Vagina (tissue), 2 donors: ENCODE data around the gene PSMB10.

Source experiments
- POLR2A ChIP-seq, 2 donors: fragments of 450-650 bp; IDR thresholded peaks; one replicate each; pipeline ENCODE4 v1.6.1; 2017; ENCODE audit warnings: antibody characterized with exemption in 2 of 2, mild to moderate bottlenecking in 2 of 2, moderate library complexity in 2 of 2
- POLR2AphosphoS5 ChIP-seq, 2 donors: sonication (generic); formaldehyde crosslinking; IDR thresholded peaks; one replicate each; pipeline ENCODE4 v1.9.0; 2017; ENCODE audit warnings: antibody characterized with exemption in 2 of 2, mild to moderate bottlenecking in 2 of 2, low read depth in 1 of 2; ENCODE audit not compliant: insufficient read depth in 1 of 2
- TF ChIP-seq, protein P1 (sequence below), 3 experiments: fragments of 450-650 bp in 2 of 3; fragments of 200-600 bp in 1 of 3; sonication (generic) in 1 of 3; IDR thresholded peaks; one replicate each; pipeline ENCODE4 v1.5.1; 2017 to 2019; ENCODE audit warnings: antibody characterized with exemption in 3 of 3, mild to moderate bottlenecking in 2 of 3, moderate library complexity in 2 of 3

DNA sequence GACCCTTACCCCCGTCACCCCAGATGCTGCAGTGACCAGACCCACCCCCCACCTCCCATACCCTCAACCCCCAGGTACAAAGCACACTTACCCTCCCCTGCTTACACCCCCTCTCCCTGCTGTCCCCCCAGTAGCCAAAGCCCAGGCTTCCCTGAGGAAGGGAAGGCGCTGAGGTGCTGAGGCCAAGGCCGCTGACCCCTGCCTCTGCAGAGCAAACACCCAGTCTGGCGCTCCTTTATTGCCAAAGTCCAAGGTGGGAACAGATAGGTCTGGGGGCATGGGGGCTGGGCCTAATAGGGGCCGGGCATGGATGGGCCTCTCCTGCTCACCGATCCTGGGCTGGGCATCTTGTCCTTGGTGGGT is 6.6 kb upstream of the PSMB10 start:
- TF ChIP-seq, protein P1, sequence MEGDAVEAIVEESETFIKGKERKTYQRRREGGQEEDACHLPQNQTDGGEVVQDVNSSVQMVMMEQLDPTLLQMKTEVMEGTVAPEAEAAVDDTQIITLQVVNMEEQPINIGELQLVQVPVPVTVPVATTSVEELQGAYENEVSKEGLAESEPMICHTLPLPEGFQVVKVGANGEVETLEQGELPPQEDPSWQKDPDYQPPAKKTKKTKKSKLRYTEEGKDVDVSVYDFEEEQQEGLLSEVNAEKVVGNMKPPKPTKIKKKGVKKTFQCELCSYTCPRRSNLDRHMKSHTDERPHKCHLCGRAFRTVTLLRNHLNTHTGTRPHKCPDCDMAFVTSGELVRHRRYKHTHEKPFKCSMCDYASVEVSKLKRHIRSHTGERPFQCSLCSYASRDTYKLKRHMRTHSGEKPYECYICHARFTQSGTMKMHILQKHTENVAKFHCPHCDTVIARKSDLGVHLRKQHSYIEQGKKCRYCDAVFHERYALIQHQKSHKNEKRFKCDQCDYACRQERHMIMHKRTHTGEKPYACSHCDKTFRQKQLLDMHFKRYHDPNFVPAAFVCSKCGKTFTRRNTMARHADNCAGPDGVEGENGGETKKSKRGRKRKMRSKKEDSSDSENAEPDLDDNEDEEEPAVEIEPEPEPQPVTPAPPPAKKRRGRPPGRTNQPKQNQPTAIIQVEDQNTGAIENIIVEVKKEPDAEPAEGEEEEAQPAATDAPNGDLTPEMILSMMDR (IDR thresholded peaks at IDR 0.05): no peak
- no peak for TF ChIP-seq POLR2A (IDR thresholded peaks at IDR 0.05)
- TF ChIP-seq POLR2AphosphoS5 (IDR thresholded peaks at IDR 0.05; ENCODE audit: insufficient read depth in 1 of 2, low read depth in 1 of 2): no peak
